ENCODE data around the gene ZNF138.
"Not testable (repeated sequence)": the region's sequence is repeated elsewhere in the genome, so short reads cannot be mapped to it uniquely, and the experiment has no call there.

Gene ZNF138

GRCh38 chr7:64787295-64787694 lies 6.9 kb upstream of the ZNF138 start:
- TF ChIP-seq POU2F2 (IDR thresholded peaks at IDR 0.05; ENCODE audit: low read depth, low read length) (no peak), SPI1 (IDR thresholded peaks at IDR 0.05; ENCODE audit: low read depth, low read length) (no peak), TAF1 (IDR thresholded peaks at IDR 0.05; ENCODE audit: low read depth, low read length) (no peak), POLR2AphosphoS5 (IDR thresholded peaks at IDR 0.05; ENCODE audit: low read depth, low read length) (no peak), POLR2A (IDR thresholded peaks at IDR 0.05; ENCODE audit: low read depth, low read length) (no peak), PAX5 (IDR thresholded peaks at IDR 0.05; ENCODE audit: insufficient read depth, low read length, severe bottlenecking) (no peak)
- FAIRE-seq = no peak
- no peak for DNase-seq (ENCODE audit: insufficient read length, low spot score)

GRCh38 chr7:64789241-64789640 lies 5.0 kb upstream of the ZNF138 start:
- DNase-seq (ENCODE audit: insufficient read length, low spot score); FAIRE-seq: not testable (repeated sequence)

- no peak for FAIRE-seq
- DNase-seq (ENCODE audit: insufficient read length, low spot score) = no peak
- TF ChIP-seq POLR2A (IDR thresholded peaks at IDR 0.05; ENCODE audit: low read depth, low read length) = no peak
- TF ChIP-seq TAF1 (IDR thresholded peaks at IDR 0.05; ENCODE audit: low read depth, low read length) = no peak
- TF ChIP-seq POLR2AphosphoS5 (IDR thresholded peaks at IDR 0.05; ENCODE audit: low read depth, low read length) = no peak
- TF ChIP-seq SPI1 (IDR thresholded peaks at IDR 0.05; ENCODE audit: low read depth, low read length) = no peak
- TF ChIP-seq PAX5 (IDR thresholded peaks at IDR 0.05; ENCODE audit: insufficient read depth, low read length, severe bottlenecking) = no peak
- TF ChIP-seq POU2F2 (IDR thresholded peaks at IDR 0.05; ENCODE audit: low read depth, low read length) = no peak
Measured at GRCh38 chr7:64793106-64793755, 997 bp upstream of the ZNF138 start.

GRCh38 chr7:64795176-64795575 lies 948 bp downstream of the ZNF138 start:
- no peak for DNase-seq (ENCODE audit: insufficient read length, low spot score)
- no peak for FAIRE-seq
- TF ChIP-seq TAF1 (IDR thresholded peaks at IDR 0.05; ENCODE audit: low read depth, low read length) (no peak), POLR2AphosphoS5 (IDR thresholded peaks at IDR 0.05; ENCODE audit: low read depth, low read length) (no peak)

- DNase-seq (ENCODE audit: insufficient read length, low spot score); FAIRE-seq: not testable (repeated sequence)
Measured at GRCh38 chr7:64799169-64799568, 4.9 kb downstream of the ZNF138 start.

GRCh38 chr7:64802699-64803098 lies 8.5 kb downstream of the ZNF138 start:
- DNase-seq (ENCODE audit: insufficient read length, low spot score) (no peak), FAIRE-seq (no peak)
- TF ChIP-seq POU2F2 (IDR thresholded peaks at IDR 0.05; ENCODE audit: low read depth, low read length) = no peak
- TF ChIP-seq POLR2A (IDR thresholded peaks at IDR 0.05; ENCODE audit: low read depth, low read length) = no peak
- TF ChIP-seq PAX5 (IDR thresholded peaks at IDR 0.05; ENCODE audit: insufficient read depth, low read length, severe bottlenecking) = no peak
- no peak for TF ChIP-seq TAF1 (IDR thresholded peaks at IDR 0.05; ENCODE audit: low read depth, low read length)
- no peak for TF ChIP-seq POLR2AphosphoS5 (IDR thresholded peaks at IDR 0.05; ENCODE audit: low read depth, low read length)
- no peak for TF ChIP-seq SPI1 (IDR thresholded peaks at IDR 0.05; ENCODE audit: low read depth, low read length)

- FAIRE-seq = no peak
- no peak for DNase-seq (ENCODE audit: insufficient read length, low spot score)
- TF ChIP-seq POLR2AphosphoS5 (IDR thresholded peaks at IDR 0.05; ENCODE audit: low read depth, low read length) = no peak
- TF ChIP-seq SPI1 (IDR thresholded peaks at IDR 0.05; ENCODE audit: low read depth, low read length) = no peak
- TF ChIP-seq PAX5 (IDR thresholded peaks at IDR 0.05; ENCODE audit: insufficient read depth, low read length, severe bottlenecking) = no peak
- no peak for TF ChIP-seq POLR2A (IDR thresholded peaks at IDR 0.05; ENCODE audit: low read depth, low read length)
- TF ChIP-seq TAF1 (IDR thresholded peaks at IDR 0.05; ENCODE audit: low read depth, low read length) = no peak
- TF ChIP-seq POU2F2 (IDR thresholded peaks at IDR 0.05; ENCODE audit: low read depth, low read length) = no peak
Measured at GRCh38 chr7:64807731-64808365, 13.6 kb downstream of the ZNF138 start.

- FAIRE-seq (no peak), DNase-seq (ENCODE audit: insufficient read length, low spot score) (no peak)
- no peak for TF ChIP-seq SPI1 (IDR thresholded peaks at IDR 0.05; ENCODE audit: low read depth, low read length)
- no peak for TF ChIP-seq POLR2A (IDR thresholded peaks at IDR 0.05; ENCODE audit: low read depth, low read length)
- TF ChIP-seq PAX5 (IDR thresholded peaks at IDR 0.05; ENCODE audit: insufficient read depth, low read length, severe bottlenecking) = no peak
- no peak for TF ChIP-seq POU2F2 (IDR thresholded peaks at IDR 0.05; ENCODE audit: low read depth, low read length)
- TF ChIP-seq TAF1 (IDR thresholded peaks at IDR 0.05; ENCODE audit: low read depth, low read length) = no peak
- no peak for TF ChIP-seq POLR2AphosphoS5 (IDR thresholded peaks at IDR 0.05; ENCODE audit: low read depth, low read length)
Measured at GRCh38 chr7:64811767-64812166, 17.5 kb downstream of the ZNF138 start.

GRCh38 chr7:64830926-64831325 lies 36.7 kb downstream of the ZNF138 start:
- TF ChIP-seq SPI1 (IDR thresholded peaks at IDR 0.05; ENCODE audit: low read depth, low read length) (no peak), POU2F2 (IDR thresholded peaks at IDR 0.05; ENCODE audit: low read depth, low read length) (no peak)
- no peak for FAIRE-seq

GRCh38 chr7:64832136-64832535 lies 37.9 kb downstream of the ZNF138 start:
- no peak for FAIRE-seq
- no peak for DNase-seq (ENCODE audit: insufficient read length, low spot score)
- TF ChIP-seq SPI1 (IDR thresholded peaks at IDR 0.05; ENCODE audit: low read depth, low read length) = no peak

More at GRCh38 chr7:64830926-64831325, 36.7 kb downstream of the ZNF138 start:
- DNase-seq (ENCODE audit: insufficient read length, low spot score) = no peak

- TF ChIP-seq SPI1 (IDR thresholded peaks at IDR 0.05; ENCODE audit: low read depth, low read length) = no peak
- TF ChIP-seq POU2F2 (IDR thresholded peaks at IDR 0.05; ENCODE audit: low read depth, low read length) = no peak
- TF ChIP-seq POLR2AphosphoS5 (IDR thresholded peaks at IDR 0.05; ENCODE audit: low read depth, low read length) = no peak
- TF ChIP-seq PAX5 (IDR thresholded peaks at IDR 0.05; ENCODE audit: insufficient read depth, low read length, severe bottlenecking) = no peak
- TF ChIP-seq POLR2A (IDR thresholded peaks at IDR 0.05; ENCODE audit: low read depth, low read length) = no peak
- no peak for TF ChIP-seq TAF1 (IDR thresholded peaks at IDR 0.05; ENCODE audit: low read depth, low read length)
- DNase-seq (ENCODE audit: insufficient read length, low spot score) = no peak
- FAIRE-seq = no peak
Measured at GRCh38 chr7:64834989-64835388, 40.8 kb downstream of the ZNF138 start.

- not testable (repeated sequence) for DNase-seq (ENCODE audit: insufficient read length, low spot score); FAIRE-seq
Measured at GRCh38 chr7:64835856-64836255, 41.6 kb downstream of the ZNF138 start.

- DNase-seq (ENCODE audit: insufficient read length, low spot score); FAIRE-seq: not testable (repeated sequence)
Measured at GRCh38 chr7:64838051-64838450, 43.8 kb downstream of the ZNF138 start.

Data from GM12891 (cell line).